Breast epithelium (tissue), 3 donors: ENCODE measurements around the gene TMEM266.

Experiments used
- CTCF ChIP-seq, 3 donors: fragments of 450-650 bp; IDR thresholded peaks; one replicate each; pipeline ENCODE4 v1.5.1; 2016 to 2017; ENCODE audit warnings: antibody characterized with exemption in 3 of 3, mild to moderate bottlenecking in 3 of 3, moderate library complexity in 3 of 3
- POLR2A ChIP-seq: fragments of 450-650 bp; IDR thresholded peaks from one replicate; pipeline ENCODE4 v1.6.1; 2016; ENCODE audit warnings: antibody characterized with exemption, mild to moderate bottlenecking, moderate library complexity
- POLR2AphosphoS5 ChIP-seq, 3 donors: sonication (generic); formaldehyde crosslinking; IDR thresholded peaks; one replicate each; pipeline ENCODE4 v1.6.1; 2017; ENCODE audit warnings: antibody characterized with exemption in 3 of 3

- TF ChIP-seq CTCF (IDR thresholded peaks at IDR 0.05), result no peak
- TF ChIP-seq POLR2A, result no peak
- no peak for TF ChIP-seq POLR2AphosphoS5 (IDR thresholded peaks at IDR 0.05)
These were observed 176.6 kb downstream of the TMEM266 start for GRCh38 chr15:76236350-76236749.
